GF-D8 (cell line): ENCODE measurements around the gene TBC1D24.

Experiments used
- DNase-seq: peaks from one replicate; lab custom pipeline; 2025; lab: John Stamatoyannopoulos, UW

TBC1D24 gene

DNA sequence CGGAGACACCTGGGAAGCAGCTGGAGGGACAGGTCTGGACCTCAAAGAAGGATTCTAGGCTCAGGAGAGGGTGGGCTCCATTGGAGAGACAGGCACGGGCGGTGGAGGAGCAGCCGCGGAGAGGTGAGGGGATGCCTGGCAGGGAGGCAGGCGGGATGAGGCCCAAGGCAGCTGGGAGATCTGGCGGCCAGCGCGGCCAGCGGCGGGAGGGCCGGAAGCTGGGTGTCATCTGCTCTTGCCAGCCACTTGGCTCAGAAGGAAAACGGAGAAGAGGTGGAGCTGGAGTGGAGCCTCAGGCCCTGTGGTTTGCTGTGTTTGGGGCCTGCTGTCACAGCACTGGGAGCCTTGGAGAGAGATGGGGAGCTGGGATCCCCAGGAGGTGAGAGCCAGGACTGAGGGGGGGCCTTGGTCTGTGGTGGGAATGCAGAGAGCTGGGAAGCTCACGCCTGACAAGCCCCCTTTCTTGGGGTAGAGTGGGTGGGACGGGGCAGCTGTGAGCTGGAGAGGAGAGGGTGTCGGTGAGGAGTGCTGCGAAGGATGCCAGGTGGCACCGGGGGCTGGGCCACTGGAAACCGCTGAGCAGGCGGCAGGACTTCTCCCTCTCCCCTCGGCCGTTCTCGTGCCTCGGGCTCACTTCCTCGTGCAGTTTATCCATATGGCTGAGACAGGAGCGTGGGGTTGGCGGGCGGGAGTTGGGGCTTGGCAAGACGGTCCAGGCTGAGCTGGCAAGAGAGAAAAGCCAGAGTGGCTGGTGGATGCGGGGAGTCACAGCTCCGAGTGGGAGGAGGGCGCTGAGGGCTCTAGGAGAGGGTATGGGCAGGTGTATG is 8.0 kb downstream of the TBC1D24 start:
- DNase-seq, result no peak

GRCh38 chr16:2483939-2484897 is 9.3 kb downstream of the TBC1D24 start:
- no peak for DNase-seq

DNA sequence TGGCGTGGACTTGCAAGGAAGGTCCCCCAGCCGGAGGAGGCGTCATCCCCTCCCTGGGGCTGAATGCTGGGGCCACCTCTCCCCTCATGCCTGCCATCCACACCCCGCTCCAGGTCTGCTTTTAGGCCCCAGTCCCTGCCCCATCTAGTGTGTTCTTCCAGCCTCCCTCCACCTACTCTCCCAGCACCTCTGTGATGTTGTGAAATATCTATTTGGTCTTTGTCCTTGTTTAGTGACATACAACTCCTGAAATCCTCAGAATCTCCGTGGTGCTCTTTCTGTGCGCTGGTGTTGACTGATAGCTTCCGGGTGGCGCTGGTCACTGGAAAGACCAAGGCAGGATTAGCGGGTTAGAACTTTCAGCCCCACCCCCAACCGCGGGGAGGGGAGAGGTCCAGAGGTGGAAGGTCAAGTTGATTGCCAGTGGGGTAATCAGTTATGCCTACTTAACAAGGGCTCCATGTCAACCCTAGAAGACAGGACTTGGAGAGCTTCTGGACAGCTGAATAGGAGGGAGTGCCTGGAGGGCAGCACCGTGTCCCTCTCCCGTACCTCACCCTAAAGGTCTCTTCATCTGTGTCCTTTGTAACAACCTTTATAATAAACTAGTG is 10.1 kb downstream of the TBC1D24 start:
- no peak for DNase-seq

- DNase-seq, result no peak
Observed at GRCh38 chr16:2485811-2486507, 11.0 kb downstream of the TBC1D24 start.

DNA sequence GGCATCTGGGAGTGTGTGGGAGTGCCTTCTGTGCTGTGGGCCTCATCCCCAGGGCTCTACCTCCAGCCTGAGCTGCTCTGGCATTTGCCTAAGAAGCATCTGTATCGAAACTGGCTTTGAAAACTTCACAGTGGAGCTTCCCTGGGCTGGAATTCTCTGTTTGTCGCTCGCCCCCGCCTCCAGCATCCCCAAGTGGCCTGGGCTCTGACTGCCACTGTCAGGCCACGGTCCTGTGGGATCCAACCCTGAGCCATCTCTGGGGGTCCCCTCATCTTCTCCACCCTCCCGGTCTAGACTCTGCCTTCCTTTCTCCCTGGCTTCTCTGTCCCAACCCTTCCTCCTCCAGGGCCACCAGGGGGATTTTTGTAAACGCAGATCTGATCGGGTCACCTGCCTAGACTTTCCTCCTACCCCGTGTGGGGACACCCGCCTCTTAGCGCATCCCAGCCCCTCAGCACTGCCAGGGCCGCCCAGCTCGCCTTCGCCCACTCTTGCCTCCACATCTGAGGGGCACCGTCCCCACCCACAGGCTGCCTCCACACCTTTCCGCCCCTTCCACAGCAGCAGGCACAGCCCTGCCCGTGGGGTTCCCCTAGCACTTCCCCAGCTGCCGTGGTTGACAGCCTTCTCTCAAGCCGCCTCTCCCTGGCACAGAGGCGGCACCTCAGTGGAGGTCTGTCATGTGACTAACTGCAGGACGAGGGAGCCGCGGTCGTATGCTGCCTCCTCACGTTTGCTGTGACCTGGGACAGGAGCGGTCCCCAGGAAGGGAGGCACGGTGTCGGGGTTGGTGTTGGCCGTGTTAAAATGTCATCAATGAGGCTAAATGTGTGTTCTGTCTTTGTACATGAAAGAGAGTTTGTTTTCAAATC is 12.0 kb downstream of the TBC1D24 start:
- peak; percentile 62 for DNase-seq

DNA sequence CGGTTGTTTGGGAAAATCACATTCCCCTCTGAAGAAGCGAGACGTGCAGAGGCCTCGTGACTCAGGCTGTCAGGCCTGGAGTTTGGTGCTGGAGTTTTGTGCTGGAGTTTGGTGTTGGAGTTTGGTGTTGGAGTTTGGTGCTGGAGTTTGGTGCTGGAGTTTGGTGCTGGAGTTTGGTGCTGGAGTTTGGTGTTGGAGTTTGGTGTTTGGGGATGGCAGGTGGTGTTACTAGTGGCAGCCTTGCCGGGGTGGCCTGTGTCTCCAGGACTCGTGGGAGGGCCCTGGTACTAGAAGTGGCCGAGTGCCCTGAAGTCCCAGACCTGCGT is 12.6 kb downstream of the TBC1D24 start:
- DNase-seq, result no peak

GRCh38 chr16:2487903-2488531 is 13.1 kb downstream of the TBC1D24 start:
- peak; percentile 87 for DNase-seq

- no peak for DNase-seq
Observed at GRCh38 chr16:2489581-2489980, 14.7 kb downstream of the TBC1D24 start.

- no peak for DNase-seq
Observed at GRCh38 chr16:2490190-2491105, 15.5 kb downstream of the TBC1D24 start.

- DNase-seq, result no peak
Observed at GRCh38 chr16:2492292-2492691, 17.4 kb downstream of the TBC1D24 start.

- no peak for DNase-seq
Observed at GRCh38 chr16:2493605-2494004, 18.7 kb downstream of the TBC1D24 start.

- no peak for DNase-seq
Observed at GRCh38 chr16:2494616-2495015, 19.7 kb downstream of the TBC1D24 start.

DNA sequence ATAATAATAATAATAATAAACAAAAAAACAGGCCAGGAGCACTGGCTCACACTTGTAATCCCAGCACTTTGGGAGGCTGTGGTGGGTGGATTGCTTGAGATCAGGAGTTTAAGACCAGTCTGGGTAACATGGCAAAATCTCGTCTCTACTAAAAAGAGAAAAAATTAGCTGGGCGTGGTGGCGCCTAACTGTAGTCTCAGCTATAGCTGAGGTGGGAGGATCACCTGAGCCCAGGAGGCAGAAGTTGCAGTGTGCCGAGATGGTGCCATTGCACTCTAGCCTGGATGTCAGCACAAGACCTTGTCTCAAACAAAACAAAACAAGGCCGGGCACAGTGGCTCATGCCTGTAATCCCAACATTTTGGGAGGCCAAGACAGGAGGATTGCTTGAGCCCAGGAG is 20.1 kb downstream of the TBC1D24 start:
- DNase-seq, result no peak

GRCh38 chr16:2496223-2497115 is 21.5 kb downstream of the TBC1D24 start:
- no peak for DNase-seq

DNA sequence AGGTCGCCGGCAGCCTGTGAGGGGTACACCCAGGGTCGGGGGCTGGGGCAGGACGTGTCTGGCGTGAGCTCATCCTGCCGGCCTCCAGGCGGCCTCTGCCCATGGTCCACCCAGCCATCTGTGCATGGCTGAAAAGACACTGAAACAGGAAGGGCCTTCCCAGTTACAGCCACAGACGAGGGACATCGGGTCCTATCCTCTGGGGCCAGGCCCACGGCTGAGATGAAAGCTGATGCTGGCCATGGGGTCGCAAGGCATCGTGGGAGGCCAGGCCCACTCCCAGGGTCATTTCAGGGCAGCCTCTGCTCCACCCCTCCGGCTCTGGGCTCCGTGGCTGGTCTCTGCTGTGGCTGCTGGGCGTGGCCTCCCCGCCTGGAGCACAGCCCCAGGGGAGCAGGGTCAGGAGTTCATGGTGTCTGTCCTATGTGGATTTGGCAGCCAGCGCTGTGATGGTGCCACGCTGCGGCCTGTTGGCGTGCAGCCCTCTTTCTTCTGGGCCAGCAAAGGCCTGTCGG is 22.2 kb downstream of the TBC1D24 start:
- DNase-seq, result peak; percentile 28

DNA sequence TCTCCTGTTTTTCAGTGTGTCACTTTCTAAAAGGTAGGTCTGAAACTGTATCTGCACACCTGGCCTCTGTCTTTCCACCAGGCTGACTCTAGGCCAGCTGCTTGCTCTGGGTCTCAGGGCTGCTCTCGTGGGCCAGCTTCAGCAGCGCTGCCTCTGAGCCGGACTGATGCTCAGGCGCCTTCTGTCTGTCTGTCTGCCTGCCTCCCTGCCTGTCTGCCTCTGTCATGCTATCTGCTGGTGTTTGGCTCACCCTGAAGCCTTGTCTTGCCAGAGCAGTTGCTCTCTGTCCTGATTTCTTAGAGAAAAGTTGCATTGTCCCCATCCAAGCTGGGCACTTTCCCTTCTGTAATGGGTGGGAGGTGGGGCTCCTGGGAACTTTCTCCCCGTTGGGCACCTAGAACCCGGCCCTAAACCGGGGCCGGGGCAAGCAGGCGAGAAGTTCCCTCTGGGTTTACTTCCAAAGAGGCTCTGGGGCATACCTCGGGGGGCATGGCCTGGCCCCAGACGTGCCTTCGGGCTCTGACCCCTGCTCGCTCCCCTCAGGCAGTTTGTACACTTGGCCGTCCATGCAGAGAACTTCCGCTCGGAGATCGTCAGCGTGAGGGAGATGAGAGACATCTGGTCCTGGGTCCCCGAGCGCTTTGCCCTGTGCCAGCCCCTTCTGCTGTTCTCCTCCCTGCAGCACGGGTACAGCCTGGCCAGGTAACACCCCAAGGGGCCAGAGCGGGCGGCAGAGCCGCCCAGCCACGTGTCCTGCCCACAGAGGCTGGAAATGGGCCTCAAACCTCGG is 23.0 kb downstream of the TBC1D24 start:
- DNase-seq, result no peak

GRCh38 chr16:2498531-2499253 is 23.8 kb downstream of the TBC1D24 start:
- no peak for DNase-seq
